Suppressor macrophage (primary cell): ENCODE data around the gene MRM3.
"Not testable (repeated sequence)": the region's sequence is repeated elsewhere in the genome, so short reads cannot be mapped to it uniquely, and the experiment has no call there.

Source experiments
- DNase-seq, 4 experiments: peaks; one replicate each; pipeline ENCODE4 v3.0.0-alpha.2; 2020 to 2022
- total RNA-seq, 17 experiments: gene quantifications; one replicate each; lab custom pipeline; 2026; ENCODE audit warnings: mixed read lengths in 6 of 17, inconsistent platforms in 3 of 17; lab: John Stamatoyannopoulos, UW

Gene MRM3
- total RNA-seq, result 3.4 to 17.8 (median 9.9) reads per million in 17 experiments

- DNase-seq, result peak; percentile 94 to 98 (median 97)
Observed at GRCh38 chr17:781805-782731, at the start of gene MRM3, which contains the start of gene GLOD4. TSS of gene MRM3 (plus strand) at chr17:782353. CDS start at chr17:782379, 26 bp downstream. TSS of gene GLOD4 (minus strand) at chr17:782280. CDS start at chr17:782255, 25 bp downstream.

GRCh38 chr17:732902-733720 is 49.0 kb upstream of the MRM3 start:
- DNase-seq, result peak; percentile 18 to 58 (median 36)

GRCh38 chr17:733743-734142 is 48.4 kb upstream of the MRM3 start:
- no peak for DNase-seq

- DNase-seq, result no peak
Observed at GRCh38 chr17:737561-738113, 44.5 kb upstream of the MRM3 start.

GRCh38 chr17:740240-741017 is 41.7 kb upstream of the MRM3 start:
- peak; percentile 86 to 94 (median 91) for DNase-seq

- DNase-seq, result no peak
Observed at GRCh38 chr17:742147-742793, 39.9 kb upstream of the MRM3 start.

- DNase-seq, result no peak
Observed at GRCh38 chr17:743139-743538, 39.0 kb upstream of the MRM3 start.

- no peak for DNase-seq
Observed at GRCh38 chr17:744937-745336, 37.2 kb upstream of the MRM3 start.

GRCh38 chr17:745406-745805 is 36.7 kb upstream of the MRM3 start:
- no peak for DNase-seq

- no peak for DNase-seq
Observed at GRCh38 chr17:746181-746580, 36.0 kb upstream of the MRM3 start.

- DNase-seq, result no peak
Observed at GRCh38 chr17:746783-747629, 35.1 kb upstream of the MRM3 start.

GRCh38 chr17:748604-749003 is 33.5 kb upstream of the MRM3 start:
- DNase-seq, result not testable (repeated sequence)

GRCh38 chr17:749359-749758 is 32.8 kb upstream of the MRM3 start:
- DNase-seq, result not testable (repeated sequence)

- DNase-seq, result no peak
Observed at GRCh38 chr17:750431-751037, 31.6 kb upstream of the MRM3 start.

- DNase-seq, result peak; percentile 56 to 76 (median 68)
Observed at GRCh38 chr17:751269-752001, 30.7 kb upstream of the MRM3 start.

GRCh38 chr17:752002-752619 is 30.0 kb upstream of the MRM3 start, which contains the start of gene GEMIN4:
TSS of gene GEMIN4 (minus strand) at chr17:752264. CDS start at chr17:752142, 122 bp downstream.
- peak; percentile 91 to 97 (median 96) for DNase-seq

- DNase-seq, result peak; percentile 9 to 44 (median 32)
Observed at GRCh38 chr17:752620-753219, 29.4 kb upstream of the MRM3 start.

GRCh38 chr17:753418-753817 is 28.7 kb upstream of the MRM3 start:
- DNase-seq, result no peak
